OCI-LY7 (cell line): ENCODE results near the gene TNFAIP8L3. TPM values are rescaled to one million over a fixed set of nuclear protein-coding genes. Genes with fewer than 3 reads are reported as not detected.
"Not testable (repeated sequence)": the region's sequence is repeated elsewhere in the genome, so short reads cannot be mapped to it uniquely, and the experiment has no call there.

Experiments
- BruUV-seq: library from RNA; stranded (reverse); fragments of 400-500 nt; replicated peaks from 2 replicates; lab custom pipeline; 2021; lab: Mats Ljungman, UMichigan
- CTCF ChIA-PET: fragments of 300-600 bp; sonication (Branson Sonifier 250); formaldehyde crosslinking; loops from one replicate; lab custom pipeline; 2022; ENCODE audit warnings: antibody characterized with exemption; ENCODE audit not compliant: unreplicated experiment; lab: Charles Lee
- POLR2A ChIA-PET: fragments of 300-600 bp; sonication (Branson Sonifier 250); formaldehyde crosslinking; loops from one replicate; lab custom pipeline; 2022; ENCODE audit warnings: antibody characterized with exemption; lab: Charles Lee
- DNase-seq: peaks from one replicate; pipeline ENCODE4 v3.0.0-alpha.2; 2015; ENCODE audit warnings: low spot score
- H2AFZ ChIP-seq: fragments of 200-600 bp; sonication (generic), shearing (Covaris generic); 2 replicates; pipeline ENCODE4 v1.6.1; 2014; ENCODE audit warnings: mild to moderate bottlenecking, antibody characterized with exemption, low read length, moderate library complexity
- H3K27ac ChIP-seq: fragments of 200-600 bp; sonication (generic); 2 replicates; pipeline ENCODE4 v1.5.1; 2014; ENCODE audit warnings: mixed run types, low read depth, mild to moderate bottlenecking, moderate library complexity, low read length, inconsistent platforms; ENCODE audit not compliant: poor library complexity, severe bottlenecking
- H3K36me3 ChIP-seq: fragments of 200-600 bp; sonication (generic); 2 replicates; pipeline ENCODE4 v1.6.1; 2014; ENCODE audit warnings: mild to moderate bottlenecking, antibody characterized with exemption, low read length, moderate library complexity, mixed read lengths; ENCODE audit not compliant: insufficient read depth
- H3K4me1 ChIP-seq: fragments of 200-600 bp; sonication (generic); 2 replicates; pipeline ENCODE4 v1.5.1; 2014; ENCODE audit warnings: mild to moderate bottlenecking, low read length; ENCODE audit not compliant: insufficient read depth, poor library complexity, severe bottlenecking
- H3K4me2 ChIP-seq: fragments of 200-600 bp; sonication (generic); 2 replicates; pipeline ENCODE4 v1.6.1; 2014; ENCODE audit warnings: mild to moderate bottlenecking, low read length
- H3K4me3 ChIP-seq: fragments of 200-600 bp; sonication (generic); 2 replicates; pipeline ENCODE4 v1.5.1; 2014; ENCODE audit warnings: mild to moderate bottlenecking, low read depth, low read length; ENCODE audit not compliant: poor library complexity, severe bottlenecking
- H3K79me2 ChIP-seq: fragments of 200-600 bp; sonication (generic); 2 replicates; pipeline ENCODE4 v1.6.1; 2016; ENCODE audit warnings: low read depth, mild to moderate bottlenecking, low read length, moderate library complexity, mixed read lengths; ENCODE audit not compliant: insufficient read depth
- H3K9me2 ChIP-seq: fragments of 200-600 bp; sonication (generic); 2 replicates; pipeline ENCODE4 v1.6.1; 2016; ENCODE audit warnings: mild to moderate bottlenecking, low read length, mixed read lengths; ENCODE audit not compliant: insufficient read depth
- H3K9me3 ChIP-seq: fragments of 200-600 bp; sonication (generic); 2 replicates; pipeline ENCODE4 v1.6.1; 2014; ENCODE audit warnings: mild to moderate bottlenecking, mixed run types, low read length, mixed read lengths
- H4K20me1 ChIP-seq: fragments of 200-600 bp; sonication (generic); 2 replicates; pipeline ENCODE4 v1.6.1; 2014; ENCODE audit warnings: mild to moderate bottlenecking, antibody characterized with exemption, low read length, moderate library complexity, mixed read lengths; ENCODE audit not compliant: insufficient read depth
- CTCF ChIP-seq: fragments of 200-600 bp; sonication (generic); conservative IDR thresholded peaks from 2 replicates; pipeline ENCODE4 v1.5.1; 2014; ENCODE audit warnings: mild to moderate bottlenecking, antibody characterized with exemption, low read length, moderate library complexity, mixed read lengths
- EZH2phosphoT487 ChIP-seq: fragments of 200-600 bp; sonication (generic); IDR thresholded peaks from 2 replicates; pipeline ENCODE4 v1.6.1; 2018; ENCODE audit warnings: low read depth, borderline replicate concordance, mild to moderate bottlenecking, mixed run types, antibody characterized with exemption, low read length, moderate library complexity, mixed read lengths
- intact Hi-C: fragments of 100-400 bp; cut with micrococcal nuclease; formaldehyde crosslinking; loops from one replicate; pipeline ENCODE4 v1.10.0; 2022; ENCODE audit not compliant: unreplicated experiment
- total RNA-seq, 2 experiments: library from RNA; depleted of rRNA in 1 of 2; stranded (reverse); fragments of >200 nt in 1 of 2; shearing (Covaris generic) in 1 of 2; gene quantifications; 2 replicates each; pipeline ENCODE4 v1.2.3, GENCODE V29; 2014 to 2022

TNFAIP8L3 gene
- total RNA-seq, 2 experiments from 2014 or later: not detected

- Histone ChIP-seq H3K79me2 (no peaks in the 10 kb centered on the region), H3K36me3 (no peaks in the 10 kb centered on the region), H4K20me1 (no peaks in the 10 kb centered on the region), H3K4me2 (no peak overlapping the region), H2AFZ (no peak overlapping the region), H3K9me3 (no peaks in the 10 kb centered on the region), H3K9me2 (no peaks in the 10 kb centered on the region), H3K27ac (no peak overlapping the region), H3K4me3 (no peak overlapping the region), H3K4me1 (no peaks in the 10 kb centered on the region)
- BruUV-seq: no TSS peak
- no peak for DNase-seq
- ChIA-PET POLR2A (no interaction called here), CTCF (no interaction called here)
- TF ChIP-seq EZH2phosphoT487 (no peak), CTCF (no peak)
- intact Hi-C loops: no loop called here
Observed at GRCh38 chr15:51126842-51127241, 32.1 kb upstream of the TNFAIP8L3 start.

GRCh38 chr15:51123002-51123401, 28.3 kb upstream of the TNFAIP8L3 start:
- H3K27ac ChIP-seq, CTCF ChIA-PET, BruUV-seq: not testable (repeated sequence)

GRCh38 chr15:51121631-51122225, 27.0 kb upstream of the TNFAIP8L3 start:
- H2AFZ ChIP-seq: no peak overlapping the region
- DNase-seq: no peak
- TF ChIP-seq CTCF (no peak), EZH2phosphoT487 (no peak)
- H3K9me2 ChIP-seq: no peaks in the 10 kb centered on the region
- intact Hi-C loops: no loop called here
- CTCF ChIA-PET: no interaction called here
- no peaks in the 10 kb centered on the region for H3K9me3 ChIP-seq
- no peaks in the 10 kb centered on the region for H3K36me3 ChIP-seq
- no peak overlapping the region for H3K4me2 ChIP-seq
- H3K27ac ChIP-seq: no peak overlapping the region
- no peak overlapping the region for H3K4me3 ChIP-seq
- H3K79me2 ChIP-seq: no peaks in the 10 kb centered on the region
- H3K4me1 ChIP-seq: no peaks in the 10 kb centered on the region
- no TSS peak for BruUV-seq
- POLR2A ChIA-PET: no interaction called here
- no peaks in the 10 kb centered on the region for H4K20me1 ChIP-seq

More at GRCh38 chr15:51123002-51123401, 28.3 kb upstream of the TNFAIP8L3 start:
- H3K79me2 ChIP-seq, POLR2A ChIA-PET, H3K4me3 ChIP-seq, H2AFZ ChIP-seq, H3K36me3 ChIP-seq, H3K9me2 ChIP-seq, H3K9me3 ChIP-seq, DNase-seq, H4K20me1 ChIP-seq, intact Hi-C loops, H3K4me1 ChIP-seq, H3K4me2 ChIP-seq: not testable (repeated sequence)
